HepG2 (cell line): ENCODE measurements around the gene CCR8. TPM values are rescaled to one million over a fixed set of nuclear protein-coding genes. Genes with fewer than 3 reads are reported as not detected.

Source experiments
- ETV5 ChIP-seq: IDR thresholded peaks from 2 replicates; pipeline ENCODE4 v1.6.1; 2018; ENCODE audit warnings: missing biosample characterization, missing genetic modification reagents, inconsistent platforms, borderline replicate concordance
- GATA4 ChIP-seq: sonication (generic); IDR thresholded peaks from 2 replicates; pipeline ENCODE4 v1.6.1; 2016; ENCODE audit warnings: antibody characterized with exemption, low read depth, borderline replicate concordance
- PPARG ChIP-seq: conservative IDR thresholded peaks from 2 replicates; pipeline ENCODE4 v1.6.1; 2016; ENCODE audit warnings: missing biosample characterization, missing genetic modification reagents
- SRF ChIP-seq: IDR thresholded peaks from 2 replicates; pipeline ENCODE4 v1.6.1; 2011; ENCODE audit warnings: mild to moderate bottlenecking, low read depth, low read length, moderate library complexity
- ZFP37 ChIP-seq: sonication (generic); formaldehyde crosslinking; IDR thresholded peaks from 2 replicates; pipeline ENCODE4 v1.4.0; 2020; ENCODE audit warnings: missing genetic modification reagents, borderline replicate concordance
- ZNF607 ChIP-seq: sonication (generic); formaldehyde crosslinking; IDR thresholded peaks from 2 replicates; pipeline ENCODE4 v1.5.1; 2020; ENCODE audit warnings: missing genetic modification reagents, mild to moderate bottlenecking, borderline replicate concordance
- ZNF792 ChIP-seq: IDR thresholded peaks from 2 replicates; pipeline ENCODE4 v1.6.1; 2016
- polyA plus RNA-seq, 8 experiments: library from polyadenylated mRNA; depleted of rRNA in 3 of 8; stranded (reverse) in 7 of 8; unstranded in 1 of 8; fragments of >200 nt; fragmentation: Illumina TruSeq in 4 of 8; extraction: Trizol in 4 of 8; gene quantifications; 2 replicates each; pipeline versions ENCODE4 v1.2.1 to v1.2.3, GENCODE V29; 2011 to 2016; ENCODE audit warnings: low read depth in 4 of 8, missing spikeins in 1 of 8, mixed read lengths in 1 of 8; ENCODE audit not compliant: insufficient read depth in 1 of 8
- total RNA-seq, 5 experiments: library from RNA; depleted of rRNA; stranded (reverse); fragments of >200 nt; fragmentation: Illumina TruSeq; extraction: Trizol; gene quantifications; 2 replicates each; pipeline ENCODE4 v1.2.3, GENCODE V29; 2016; ENCODE audit warnings: low read depth in 1 of 5
- TF ChIP-seq, protein P1 (sequence below): sonication (generic); formaldehyde crosslinking; IDR thresholded peaks from 2 replicates; pipeline ENCODE4 v1.4.0; 2020; ENCODE audit warnings: missing genetic modification reagents, borderline replicate concordance
- TF ChIP-seq, protein P2 (sequence below), 2 experiments: sonication (generic) in 1 of 2; formaldehyde crosslinking in 1 of 2; IDR thresholded peaks; 2 replicates each; pipeline versions ENCODE4 v1.4.0 to v1.6.1; 2016 to 2020; ENCODE audit warnings: borderline replicate concordance in 1 of 2, low read depth in 1 of 2, mild to moderate bottlenecking in 1 of 2, missing genetic modification reagents in 1 of 2
- TF ChIP-seq, protein P3 (sequence below): sonication (generic); formaldehyde crosslinking; IDR thresholded peaks from 2 replicates; pipeline ENCODE4 v1.4.0; 2020; ENCODE audit warnings: low read depth, mild to moderate bottlenecking, missing genetic modification reagents
- TF ChIP-seq, protein P4 (sequence below): IDR thresholded peaks from 2 replicates; pipeline ENCODE4 v1.6.1; 2016; ENCODE audit warnings: missing genetic modification reagents, missing compliant biosample characterization
- TF ChIP-seq, protein P5 (sequence below): sonication (generic); formaldehyde crosslinking; IDR thresholded peaks from 2 replicates; pipeline ENCODE4 v1.9.0; 2021; ENCODE audit warnings: missing genetic modification reagents, mild to moderate bottlenecking, borderline replicate concordance
- TF ChIP-seq, protein P6 (sequence below): sonication (generic); formaldehyde crosslinking; IDR thresholded peaks from 2 replicates; pipeline ENCODE4 v1.4.0; 2020; ENCODE audit warnings: missing genetic modification reagents

CCR8 gene
- total and polyA plus RNA-seq, 2 of the 13 experiments (the other 11 are each of a cell fraction or from before 2014, with no cell fraction given): not detected

DNA sequence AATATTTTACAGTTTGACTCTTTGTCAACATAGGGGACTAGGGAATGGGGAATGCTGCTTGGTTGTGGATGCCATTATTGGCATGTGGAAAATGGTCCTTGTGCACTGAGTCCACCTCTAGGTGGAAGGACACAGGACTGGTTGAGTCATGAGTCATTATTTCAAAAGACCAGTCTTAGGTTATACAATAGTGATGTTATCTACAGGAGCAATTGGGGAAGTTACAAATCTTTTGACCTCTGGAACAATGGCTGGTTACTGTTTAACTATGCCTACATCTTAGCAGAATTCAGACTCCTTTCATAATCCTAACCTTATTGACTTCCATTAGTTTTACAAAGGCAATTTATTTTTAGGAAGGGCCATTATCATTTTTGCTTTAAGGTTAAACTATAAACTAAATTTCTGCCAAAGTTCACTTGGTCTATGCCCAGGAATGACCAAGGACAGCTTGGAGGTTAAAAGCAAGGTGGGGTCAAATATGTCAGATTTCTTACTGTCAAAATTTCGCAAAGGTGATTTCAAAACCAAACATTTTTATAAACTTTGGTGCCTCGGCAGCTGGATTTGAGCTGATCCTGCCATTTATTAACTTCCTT is 11.8 kb upstream of the CCR8 start (continued):
- TF ChIP-seq ETV5 (CRISPR knock-in tag) (peak; percentile 81; the same call in 1 of the 2 replicates), ZNF607 (CRISPR knock-in tag) (peak; percentile 40; the same call in 1 of the 2 replicates), GATA4 (peak; percentile 73; the same call in 1 of the 2 replicates), PPARG (CRISPR knock-in tag) (peak; percentile 96), SRF (peak; percentile 55; the same call in 1 of the 2 replicates), ZNF792 (peak; percentile 73; the same call in 1 of the 2 replicates), ZFP37 (CRISPR knock-in tag) (0 out of 2 replicates have a peak, but pooled peaks have one; percentile 31)
- TF ChIP-seq, protein P1, sequence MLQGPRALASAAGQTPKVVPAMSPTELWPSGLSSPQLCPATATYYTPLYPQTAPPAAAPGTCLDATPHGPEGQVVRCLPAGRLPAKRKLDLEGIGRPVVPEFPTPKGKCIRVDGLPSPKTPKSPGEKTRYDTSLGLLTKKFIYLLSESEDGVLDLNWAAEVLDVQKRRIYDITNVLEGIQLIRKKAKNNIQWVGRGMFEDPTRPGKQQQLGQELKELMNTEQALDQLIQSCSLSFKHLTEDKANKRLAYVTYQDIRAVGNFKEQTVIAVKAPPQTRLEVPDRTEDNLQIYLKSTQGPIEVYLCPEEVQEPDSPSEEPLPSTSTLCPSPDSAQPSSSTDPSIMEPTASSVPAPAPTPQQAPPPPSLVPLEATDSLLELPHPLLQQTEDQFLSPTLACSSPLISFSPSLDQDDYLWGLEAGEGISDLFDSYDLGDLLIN (CRISPR knock-in tag): no peak
- TF ChIP-seq, protein P2, sequence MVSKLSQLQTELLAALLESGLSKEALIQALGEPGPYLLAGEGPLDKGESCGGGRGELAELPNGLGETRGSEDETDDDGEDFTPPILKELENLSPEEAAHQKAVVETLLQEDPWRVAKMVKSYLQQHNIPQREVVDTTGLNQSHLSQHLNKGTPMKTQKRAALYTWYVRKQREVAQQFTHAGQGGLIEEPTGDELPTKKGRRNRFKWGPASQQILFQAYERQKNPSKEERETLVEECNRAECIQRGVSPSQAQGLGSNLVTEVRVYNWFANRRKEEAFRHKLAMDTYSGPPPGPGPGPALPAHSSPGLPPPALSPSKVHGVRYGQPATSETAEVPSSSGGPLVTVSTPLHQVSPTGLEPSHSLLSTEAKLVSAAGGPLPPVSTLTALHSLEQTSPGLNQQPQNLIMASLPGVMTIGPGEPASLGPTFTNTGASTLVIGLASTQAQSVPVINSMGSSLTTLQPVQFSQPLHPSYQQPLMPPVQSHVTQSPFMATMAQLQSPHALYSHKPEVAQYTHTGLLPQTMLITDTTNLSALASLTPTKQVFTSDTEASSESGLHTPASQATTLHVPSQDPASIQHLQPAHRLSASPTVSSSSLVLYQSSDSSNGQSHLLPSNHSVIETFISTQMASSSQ (IDR thresholded peaks at IDR 0.05; ENCODE audit: low read depth): peak; percentile 99
- TF ChIP-seq, protein P2 (CRISPR knock-in tag; IDR thresholded peaks at IDR 0.05; ENCODE audit: borderline replicate concordance): peak; percentile 98
- TF ChIP-seq, protein P3, sequence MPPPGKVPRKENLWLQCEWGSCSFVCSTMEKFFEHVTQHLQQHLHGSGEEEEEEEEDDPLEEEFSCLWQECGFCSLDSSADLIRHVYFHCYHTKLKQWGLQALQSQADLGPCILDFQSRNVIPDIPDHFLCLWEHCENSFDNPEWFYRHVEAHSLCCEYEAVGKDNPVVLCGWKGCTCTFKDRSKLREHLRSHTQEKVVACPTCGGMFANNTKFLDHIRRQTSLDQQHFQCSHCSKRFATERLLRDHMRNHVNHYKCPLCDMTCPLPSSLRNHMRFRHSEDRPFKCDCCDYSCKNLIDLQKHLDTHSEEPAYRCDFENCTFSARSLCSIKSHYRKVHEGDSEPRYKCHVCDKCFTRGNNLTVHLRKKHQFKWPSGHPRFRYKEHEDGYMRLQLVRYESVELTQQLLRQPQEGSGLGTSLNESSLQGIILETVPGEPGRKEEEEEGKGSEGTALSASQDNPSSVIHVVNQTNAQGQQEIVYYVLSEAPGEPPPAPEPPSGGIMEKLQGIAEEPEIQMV: no peak
- TF ChIP-seq, protein P4, sequence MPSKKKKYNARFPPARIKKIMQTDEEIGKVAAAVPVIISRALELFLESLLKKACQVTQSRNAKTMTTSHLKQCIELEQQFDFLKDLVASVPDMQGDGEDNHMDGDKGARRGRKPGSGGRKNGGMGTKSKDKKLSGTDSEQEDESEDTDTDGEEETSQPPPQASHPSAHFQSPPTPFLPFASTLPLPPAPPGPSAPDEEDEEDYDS (CRISPR knock-in tag): peak; percentile 46
- TF ChIP-seq, protein P5, sequence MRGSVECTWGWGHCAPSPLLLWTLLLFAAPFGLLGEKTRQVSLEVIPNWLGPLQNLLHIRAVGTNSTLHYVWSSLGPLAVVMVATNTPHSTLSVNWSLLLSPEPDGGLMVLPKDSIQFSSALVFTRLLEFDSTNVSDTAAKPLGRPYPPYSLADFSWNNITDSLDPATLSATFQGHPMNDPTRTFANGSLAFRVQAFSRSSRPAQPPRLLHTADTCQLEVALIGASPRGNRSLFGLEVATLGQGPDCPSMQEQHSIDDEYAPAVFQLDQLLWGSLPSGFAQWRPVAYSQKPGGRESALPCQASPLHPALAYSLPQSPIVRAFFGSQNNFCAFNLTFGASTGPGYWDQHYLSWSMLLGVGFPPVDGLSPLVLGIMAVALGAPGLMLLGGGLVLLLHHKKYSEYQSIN (CRISPR knock-in tag): no peak
- TF ChIP-seq, protein P6, sequence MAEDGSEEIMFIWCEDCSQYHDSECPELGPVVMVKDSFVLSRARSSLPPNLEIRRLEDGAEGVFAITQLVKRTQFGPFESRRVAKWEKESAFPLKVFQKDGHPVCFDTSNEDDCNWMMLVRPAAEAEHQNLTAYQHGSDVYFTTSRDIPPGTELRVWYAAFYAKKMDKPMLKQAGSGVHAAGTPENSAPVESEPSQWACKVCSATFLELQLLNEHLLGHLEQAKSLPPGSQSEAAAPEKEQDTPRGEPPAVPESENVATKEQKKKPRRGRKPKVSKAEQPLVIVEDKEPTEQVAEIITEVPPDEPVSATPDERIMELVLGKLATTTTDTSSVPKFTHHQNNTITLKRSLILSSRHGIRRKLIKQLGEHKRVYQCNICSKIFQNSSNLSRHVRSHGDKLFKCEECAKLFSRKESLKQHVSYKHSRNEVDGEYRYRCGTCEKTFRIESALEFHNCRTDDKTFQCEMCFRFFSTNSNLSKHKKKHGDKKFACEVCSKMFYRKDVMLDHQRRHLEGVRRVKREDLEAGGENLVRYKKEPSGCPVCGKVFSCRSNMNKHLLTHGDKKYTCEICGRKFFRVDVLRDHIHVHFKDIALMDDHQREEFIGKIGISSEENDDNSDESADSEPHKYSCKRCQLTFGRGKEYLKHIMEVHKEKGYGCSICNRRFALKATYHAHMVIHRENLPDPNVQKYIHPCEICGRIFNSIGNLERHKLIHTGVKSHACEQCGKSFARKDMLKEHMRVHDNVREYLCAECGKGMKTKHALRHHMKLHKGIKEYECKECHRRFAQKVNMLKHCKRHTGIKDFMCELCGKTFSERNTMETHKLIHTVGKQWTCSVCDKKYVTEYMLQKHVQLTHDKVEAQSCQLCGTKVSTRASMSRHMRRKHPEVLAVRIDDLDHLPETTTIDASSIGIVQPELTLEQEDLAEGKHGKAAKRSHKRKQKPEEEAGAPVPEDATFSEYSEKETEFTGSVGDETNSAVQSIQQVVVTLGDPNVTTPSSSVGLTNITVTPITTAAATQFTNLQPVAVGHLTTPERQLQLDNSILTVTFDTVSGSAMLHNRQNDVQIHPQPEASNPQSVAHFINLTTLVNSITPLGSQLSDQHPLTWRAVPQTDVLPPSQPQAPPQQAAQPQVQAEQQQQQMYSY (CRISPR knock-in tag): no peak
